ENCODE results near the gene SAP30.

The SAP30 gene, protein sequence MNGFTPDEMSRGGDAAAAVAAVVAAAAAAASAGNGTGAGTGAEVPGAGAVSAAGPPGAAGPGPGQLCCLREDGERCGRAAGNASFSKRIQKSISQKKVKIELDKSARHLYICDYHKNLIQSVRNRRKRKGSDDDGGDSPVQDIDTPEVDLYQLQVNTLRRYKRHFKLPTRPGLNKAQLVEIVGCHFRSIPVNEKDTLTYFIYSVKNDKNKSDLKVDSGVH

GRCh38 chr4:173370477-173371291 lies at the start of gene SAP30:
Gene SAP30, plus strand, starts transcription at chr4:173370954. Its CDS starts 229 bp downstream, at chr4:173371183.
- Mint-ChIP-seq H3K4me1 (peaks cover 44% of the 10 kb centered on the region), H3K27me3 (ENCODE audit: low read depth, poor library complexity) (peaks cover 1% of the 10 kb centered on the region), H3K4me3 (peak within 1 kb of the TSS; percentile 100), H3K36me3 (ENCODE audit: low read depth) (peaks cover 21% of the 10 kb centered on the region), H3K27ac (peak within 1 kb of the TSS; percentile 100), H3K9me3 (no peaks in the 10 kb centered on the region)
- peak; percentile 97 for DNase-seq
- TF ChIP-seq, protein P1, sequence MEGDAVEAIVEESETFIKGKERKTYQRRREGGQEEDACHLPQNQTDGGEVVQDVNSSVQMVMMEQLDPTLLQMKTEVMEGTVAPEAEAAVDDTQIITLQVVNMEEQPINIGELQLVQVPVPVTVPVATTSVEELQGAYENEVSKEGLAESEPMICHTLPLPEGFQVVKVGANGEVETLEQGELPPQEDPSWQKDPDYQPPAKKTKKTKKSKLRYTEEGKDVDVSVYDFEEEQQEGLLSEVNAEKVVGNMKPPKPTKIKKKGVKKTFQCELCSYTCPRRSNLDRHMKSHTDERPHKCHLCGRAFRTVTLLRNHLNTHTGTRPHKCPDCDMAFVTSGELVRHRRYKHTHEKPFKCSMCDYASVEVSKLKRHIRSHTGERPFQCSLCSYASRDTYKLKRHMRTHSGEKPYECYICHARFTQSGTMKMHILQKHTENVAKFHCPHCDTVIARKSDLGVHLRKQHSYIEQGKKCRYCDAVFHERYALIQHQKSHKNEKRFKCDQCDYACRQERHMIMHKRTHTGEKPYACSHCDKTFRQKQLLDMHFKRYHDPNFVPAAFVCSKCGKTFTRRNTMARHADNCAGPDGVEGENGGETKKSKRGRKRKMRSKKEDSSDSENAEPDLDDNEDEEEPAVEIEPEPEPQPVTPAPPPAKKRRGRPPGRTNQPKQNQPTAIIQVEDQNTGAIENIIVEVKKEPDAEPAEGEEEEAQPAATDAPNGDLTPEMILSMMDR (IDR thresholded peaks at IDR 0.05): no peak

DNA sequence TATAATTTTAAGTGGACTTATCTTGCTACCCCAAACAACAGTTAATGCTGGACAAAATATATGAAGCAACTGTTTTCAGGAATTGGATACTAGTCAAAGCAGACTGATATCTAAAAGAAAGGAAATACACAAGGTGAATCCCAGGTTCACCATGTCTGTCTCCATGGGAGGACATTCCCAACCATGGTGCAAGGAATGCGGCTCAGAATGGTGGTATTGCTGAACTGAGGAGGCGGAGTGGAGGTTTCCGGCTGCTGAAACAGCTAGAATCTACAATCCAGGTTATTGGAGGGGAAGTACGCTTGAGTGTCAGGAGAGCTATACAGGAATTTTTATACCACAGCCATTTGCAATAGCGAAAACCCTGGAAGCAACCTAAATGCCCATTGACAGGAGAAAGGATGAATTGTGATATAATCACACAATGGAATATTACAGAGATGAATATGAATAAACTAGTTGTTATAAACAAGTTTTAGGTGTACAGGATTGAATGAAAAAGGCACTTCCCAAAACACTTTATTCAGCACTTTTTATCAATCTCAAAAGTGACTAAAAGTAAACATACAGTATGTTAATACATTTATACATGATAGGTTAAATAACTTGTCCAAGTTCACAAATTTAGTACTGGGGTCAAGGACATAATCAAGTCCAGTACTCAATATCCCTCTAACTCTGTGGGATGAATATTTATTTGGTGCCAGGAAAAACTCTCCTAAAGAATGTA lies 45.6 kb upstream of the SAP30 start:
- H3K27ac Mint-ChIP-seq: no peak overlapping the region
- H3K4me3 Mint-ChIP-seq: no peak overlapping the region
- no peaks in the 10 kb centered on the region for H3K9me3 Mint-ChIP-seq
- H3K4me1 Mint-ChIP-seq: no peaks in the 10 kb centered on the region
- H3K36me3 Mint-ChIP-seq (ENCODE audit: low read depth): peaks cover 43% of the 10 kb centered on the region
- TF ChIP-seq, protein P1 (IDR thresholded peaks at IDR 0.05): no peak
- no peak for DNase-seq
- no peaks in the 10 kb centered on the region for H3K27me3 Mint-ChIP-seq (ENCODE audit: low read depth, poor library complexity)

DNA sequence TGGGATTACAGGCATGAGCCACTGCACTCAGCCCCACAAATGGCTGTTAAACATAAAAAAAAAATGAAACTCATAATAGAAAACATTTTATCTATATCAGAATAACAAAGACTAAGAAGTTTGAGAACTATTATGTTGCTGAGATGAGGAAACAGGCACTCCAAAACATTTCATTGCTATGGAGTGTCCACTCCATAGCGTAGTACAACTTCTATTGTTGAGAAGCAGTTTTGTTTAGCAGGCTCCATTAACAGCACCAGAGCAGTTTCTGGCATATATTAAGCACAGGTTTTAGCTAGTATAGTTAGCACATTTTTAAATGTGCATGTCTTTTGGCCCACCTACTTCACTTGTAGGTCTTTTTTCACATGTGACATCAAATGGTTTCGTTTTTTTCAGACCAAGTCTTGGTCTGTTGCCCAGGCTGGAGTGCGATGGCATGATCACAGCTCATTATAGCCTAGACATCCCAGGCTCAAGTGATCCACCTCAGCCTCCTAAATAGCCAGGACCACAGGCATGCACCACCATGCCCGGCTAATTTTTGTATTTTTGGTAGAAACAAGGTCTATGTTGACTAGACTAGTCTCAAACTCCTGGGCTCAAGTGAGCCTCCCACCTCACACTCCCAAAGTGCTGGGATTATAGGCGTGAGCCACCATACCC lies 42.4 kb upstream of the SAP30 start:
- TF ChIP-seq, protein P1 (IDR thresholded peaks at IDR 0.05): no peak
- no peaks in the 10 kb centered on the region for H3K9me3 Mint-ChIP-seq
- no peak overlapping the region for H3K4me3 Mint-ChIP-seq
- H3K4me1 Mint-ChIP-seq: peaks cover 22% of the 10 kb centered on the region
- peaks cover 3% of the 10 kb centered on the region for H3K27me3 Mint-ChIP-seq (ENCODE audit: low read depth, poor library complexity)
- H3K36me3 Mint-ChIP-seq (ENCODE audit: low read depth): peaks cover 63% of the 10 kb centered on the region
- DNase-seq: no peak
- H3K27ac Mint-ChIP-seq: no peak overlapping the region

DNA sequence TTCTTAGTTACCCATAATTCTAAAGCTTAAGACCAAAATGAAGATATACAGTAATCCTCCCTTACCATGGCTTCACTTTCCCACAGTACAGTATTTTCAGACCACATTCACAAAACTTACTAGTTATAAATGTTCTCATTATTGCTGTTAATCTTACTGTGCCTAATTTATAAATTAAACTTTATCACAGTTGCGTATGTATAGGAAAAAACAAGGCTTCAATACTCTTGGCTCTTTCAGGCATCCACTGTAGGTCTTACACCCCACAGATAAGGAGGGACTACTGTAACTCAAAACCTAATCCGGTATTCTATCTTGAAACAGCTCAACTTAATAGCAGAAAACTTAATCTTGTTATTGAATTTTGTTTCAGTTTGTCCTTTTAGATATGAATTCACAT lies 40.2 kb upstream of the SAP30 start:
- TF ChIP-seq, protein P1 (IDR thresholded peaks at IDR 0.05): no peak
- no peak for DNase-seq
- no peak overlapping the region for H3K4me3 Mint-ChIP-seq
- no peaks in the 10 kb centered on the region for H3K9me3 Mint-ChIP-seq
- no peak overlapping the region for H3K27ac Mint-ChIP-seq
- peaks cover 70% of the 10 kb centered on the region for H3K36me3 Mint-ChIP-seq (ENCODE audit: low read depth)
- peaks cover 3% of the 10 kb centered on the region for H3K27me3 Mint-ChIP-seq (ENCODE audit: low read depth, poor library complexity)
- H3K4me1 Mint-ChIP-seq: peaks cover 26% of the 10 kb centered on the region

- Mint-ChIP-seq H3K9me3 (no peaks in the 10 kb centered on the region), H3K27ac (peak overlapping the region; percentile 36), H3K27me3 (ENCODE audit: low read depth, poor library complexity) (peaks cover 3% of the 10 kb centered on the region), H3K36me3 (ENCODE audit: low read depth) (peaks cover 58% of the 10 kb centered on the region), H3K4me1 (peaks cover 38% of the 10 kb centered on the region), H3K4me3 (peak overlapping the region; percentile 96)
- DNase-seq: no peak
- TF ChIP-seq, protein P1 (IDR thresholded peaks at IDR 0.05): no peak
These were observed 38.7 kb upstream of the SAP30 start for GRCh38 chr4:173332021-173332487.

Data from nephron progenitor cell (in vitro differentiated cells).